HG03159 (cell line): ENCODE measurements around the gene PRSS21.

Experiments
- ATAC-seq: cut with Tn5 transposase; IDR thresholded peaks from one replicate; pipeline ENCODE4 v1.9.1; 2021; ENCODE audit warnings: mild to moderate bottlenecking, moderate library complexity; ENCODE audit not compliant: unreplicated experiment

The PRSS21 gene

DNA sequence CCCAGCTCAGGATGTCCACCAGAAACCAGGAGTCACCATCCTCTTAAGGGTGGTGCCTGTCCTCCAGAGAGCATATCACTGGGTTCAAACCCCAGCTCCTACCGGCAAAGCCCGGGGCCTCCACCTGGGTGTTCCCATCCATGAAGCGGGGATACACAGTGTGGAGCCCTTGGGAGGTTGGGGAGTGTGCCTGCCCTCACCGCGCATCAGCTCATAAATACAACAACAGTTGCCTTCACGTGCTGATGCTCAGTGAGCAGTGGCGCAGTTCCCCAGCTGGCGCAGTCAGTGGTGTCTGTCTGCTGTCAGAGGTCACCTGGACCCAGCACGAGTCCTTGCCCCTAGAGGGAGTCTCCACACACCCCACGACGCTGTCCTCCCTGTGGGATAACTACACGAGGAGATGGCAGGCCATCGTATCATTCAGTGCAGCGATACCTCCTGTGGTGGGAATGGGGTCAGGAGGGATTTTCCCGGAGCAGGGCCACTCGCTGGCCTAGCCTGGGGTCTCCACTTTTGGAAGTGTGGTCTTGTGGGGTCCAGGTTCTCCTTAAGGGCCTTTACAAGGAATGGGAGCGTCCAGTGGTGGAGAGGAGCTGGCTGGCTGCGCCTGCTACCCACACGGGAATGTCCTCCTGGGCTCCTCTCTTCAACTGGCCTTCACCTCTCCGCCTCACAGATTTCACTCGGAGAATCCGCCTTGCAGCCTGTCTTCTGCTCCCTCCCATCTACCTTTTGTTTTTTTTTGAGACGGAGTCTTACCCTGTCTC, 37.7 kb upstream of the PRSS21 start:
- no peak for ATAC-seq

DNA sequence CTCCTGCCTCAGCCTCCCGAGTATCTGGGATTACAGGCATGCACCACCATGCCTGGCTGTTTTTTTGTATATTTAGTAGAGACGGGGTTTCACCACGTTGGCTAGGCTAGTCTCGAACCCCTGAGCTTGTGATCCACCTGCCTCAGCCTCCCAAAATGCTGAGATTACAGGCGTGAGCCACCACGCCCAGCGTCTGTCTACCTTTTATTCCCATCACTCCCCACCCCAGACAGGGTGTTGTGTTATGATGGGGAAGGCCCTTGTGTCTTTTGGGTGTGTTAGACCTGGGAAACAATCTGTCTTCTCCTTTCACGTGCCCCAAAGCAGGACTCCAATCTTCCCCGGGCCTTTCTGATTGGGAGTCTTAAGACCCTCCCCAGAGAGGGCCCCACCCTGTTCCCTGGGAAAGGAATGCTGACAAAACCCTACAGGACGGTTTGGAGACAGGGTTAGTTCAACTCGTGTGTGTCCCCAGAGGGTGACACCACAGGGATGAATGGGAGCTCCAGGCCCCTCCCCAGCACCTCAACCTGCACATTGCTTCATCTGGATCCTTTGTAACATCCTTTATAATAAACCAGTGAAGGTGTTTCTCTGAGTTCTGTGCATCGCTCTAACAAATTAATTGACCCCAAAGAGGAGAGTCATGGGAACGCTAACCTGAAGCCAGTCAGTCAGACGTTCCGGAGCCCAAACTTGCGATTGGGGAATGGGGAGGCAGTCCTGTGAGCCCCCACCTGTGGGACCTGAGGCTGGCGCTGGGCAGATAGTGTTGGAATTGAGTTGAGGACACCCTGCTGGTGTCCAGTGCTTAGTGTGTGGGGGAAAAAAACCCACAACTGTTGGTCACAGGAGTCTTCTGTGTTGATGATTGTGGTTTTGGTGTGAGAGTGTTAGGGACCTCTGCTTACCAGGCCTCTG, 36.8 kb upstream of the PRSS21 start:
- no peak for ATAC-seq

DNA sequence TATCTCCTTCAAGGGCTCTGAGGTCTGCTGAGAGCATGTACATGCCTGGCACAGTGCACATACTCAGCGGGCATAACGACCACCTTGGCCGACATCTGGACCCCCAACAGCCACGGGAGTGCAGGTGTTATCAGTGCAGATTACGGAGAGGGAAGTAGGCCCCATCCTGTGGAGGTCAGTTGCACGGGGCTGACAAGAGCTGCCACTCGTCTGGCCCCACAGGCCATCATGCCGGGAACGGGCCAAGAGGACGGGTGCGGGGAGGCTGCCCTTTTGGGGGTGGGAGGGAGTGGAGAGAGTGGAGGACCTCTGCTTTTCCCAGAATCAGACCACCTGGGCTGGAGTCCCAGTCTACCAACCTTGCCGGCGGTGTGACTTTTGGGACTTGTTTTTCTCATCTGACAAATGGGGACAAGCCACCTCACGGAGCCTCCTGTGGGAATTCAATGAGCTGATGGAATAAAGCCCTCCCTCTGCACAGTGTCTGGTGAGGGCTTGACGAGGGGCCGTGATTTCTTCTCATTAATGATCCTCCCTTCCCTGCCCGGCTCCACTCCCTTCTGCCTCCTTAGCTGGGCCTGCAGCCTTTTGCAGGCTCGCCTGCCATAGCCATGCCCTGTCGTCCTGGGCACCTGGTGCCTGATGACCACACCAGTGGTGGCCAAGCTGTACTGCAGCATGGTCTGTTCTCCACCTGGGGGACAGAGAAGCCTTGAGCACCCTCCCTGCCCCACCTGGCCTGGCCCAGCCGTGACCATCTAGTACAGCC, 34.3 kb upstream of the PRSS21 start:
- ATAC-seq, result no peak

DNA sequence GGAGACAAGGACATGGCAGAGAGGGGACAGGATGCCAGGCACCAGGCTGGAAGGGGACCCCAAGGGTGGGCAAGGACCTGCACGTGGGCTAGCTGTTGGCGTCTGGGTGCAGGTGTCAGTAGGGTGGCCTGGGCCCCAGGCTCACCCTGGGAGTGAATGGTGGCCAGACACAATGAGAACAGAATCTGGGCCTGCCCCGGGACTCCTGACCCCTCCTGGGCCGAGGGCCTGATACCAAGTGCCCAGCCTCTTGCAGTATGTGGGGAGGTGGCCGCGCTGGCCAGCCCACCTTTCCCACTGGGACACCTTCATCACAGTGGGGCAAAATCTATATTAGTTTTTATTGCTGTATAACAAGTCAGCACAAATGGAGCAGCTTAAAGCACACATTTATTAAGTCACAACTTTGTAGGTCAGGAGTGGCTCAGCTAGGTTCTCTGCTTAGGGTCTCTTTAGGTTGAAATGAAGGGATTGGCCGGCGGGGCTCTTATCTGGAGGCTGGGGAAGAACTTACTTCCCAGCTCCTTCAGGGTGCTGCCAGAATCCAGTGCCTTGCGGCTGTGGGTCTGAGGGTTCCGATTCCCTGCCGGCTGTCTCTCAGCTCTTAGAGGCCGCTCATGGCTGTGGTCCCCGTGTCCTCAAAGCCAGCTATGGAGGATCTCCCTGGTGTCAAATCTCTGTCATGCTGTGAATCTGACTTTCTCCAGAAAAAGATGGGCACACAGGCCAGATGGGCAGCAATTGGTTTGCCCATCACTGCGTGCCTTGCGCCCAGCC, 33.3 kb upstream of the PRSS21 start:
- no peak for ATAC-seq

DNA sequence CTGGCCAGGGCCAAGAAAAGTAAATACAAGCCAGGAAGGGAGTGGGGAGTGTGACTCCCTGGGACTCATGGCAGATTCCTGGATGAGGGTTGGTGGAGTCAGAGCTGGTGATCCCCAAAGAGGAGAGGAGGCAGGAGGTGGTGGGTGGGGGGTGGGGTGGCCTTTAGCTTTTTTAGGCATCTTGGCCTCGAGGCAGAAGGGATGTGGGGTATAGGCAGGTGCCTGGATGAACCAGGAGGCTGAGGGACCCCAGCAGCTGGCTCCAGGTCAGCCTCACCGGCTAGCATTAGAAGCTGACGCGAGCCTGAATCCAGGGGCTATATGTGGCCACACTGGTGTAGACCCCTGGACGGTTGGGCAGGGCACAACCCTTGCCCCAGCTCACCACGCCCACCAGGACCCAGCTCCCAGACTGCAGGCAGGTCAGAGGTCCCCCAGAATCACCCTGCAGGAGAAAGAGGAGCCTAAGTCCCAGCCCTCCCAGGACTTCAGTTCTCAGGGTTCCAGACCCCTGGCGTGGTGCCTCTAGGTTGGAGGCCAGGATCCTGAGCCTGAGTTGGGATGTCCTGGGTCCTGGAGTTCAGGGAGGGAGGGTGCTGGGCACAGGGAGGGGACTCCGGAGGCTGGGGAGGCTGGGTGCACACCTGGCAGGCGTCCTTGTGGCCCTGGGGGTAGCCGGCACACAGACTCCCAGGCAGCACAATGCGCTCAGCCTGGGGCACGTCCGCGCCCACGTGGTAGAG, 32.5 kb upstream of the PRSS21 start:
- ATAC-seq, result no peak

DNA sequence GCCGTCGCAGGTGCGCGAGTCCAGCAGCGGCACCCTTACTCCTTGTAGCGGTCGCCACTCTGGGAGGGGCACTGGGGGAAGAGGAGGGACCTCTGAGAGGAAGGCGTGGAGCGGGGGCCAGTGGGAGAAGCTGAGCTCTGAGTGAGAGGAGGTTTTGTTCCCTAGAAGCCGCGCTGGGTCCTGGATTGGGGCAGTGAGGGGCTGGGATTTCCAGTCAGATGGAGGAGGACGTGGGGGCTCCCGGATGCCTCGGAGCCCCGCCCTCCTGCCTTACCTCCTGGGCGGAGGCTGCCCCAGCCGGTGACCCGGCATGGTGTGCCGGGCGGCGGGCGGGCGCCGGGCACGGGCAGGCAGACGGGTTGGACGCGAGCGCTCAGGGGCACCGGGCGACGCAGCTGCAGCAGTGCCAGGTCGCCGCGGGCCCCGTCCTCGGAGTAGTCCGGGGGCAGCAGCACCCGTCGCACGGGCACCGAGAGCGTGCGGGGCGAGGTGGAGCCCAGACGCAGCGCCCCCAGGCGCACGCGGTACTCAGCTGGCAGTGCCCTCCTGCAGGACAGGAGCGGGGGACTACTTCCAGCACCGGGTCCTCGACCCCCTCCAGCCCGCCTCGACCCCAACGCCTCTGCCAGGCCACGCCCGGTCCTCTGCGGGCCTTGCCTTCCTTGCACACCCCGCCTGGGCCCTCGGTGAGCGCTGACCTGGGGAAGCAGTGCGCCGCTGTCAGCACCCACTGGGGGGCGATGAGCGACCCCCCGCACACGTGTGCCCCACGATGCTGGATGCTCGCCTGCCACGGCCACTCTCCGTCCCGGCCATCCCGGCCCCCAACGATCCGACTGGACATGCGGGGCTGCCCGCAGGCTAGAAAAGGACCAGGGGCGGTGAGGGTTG, 31.7 kb upstream of the PRSS21 start:
- ATAC-seq, result no peak

DNA sequence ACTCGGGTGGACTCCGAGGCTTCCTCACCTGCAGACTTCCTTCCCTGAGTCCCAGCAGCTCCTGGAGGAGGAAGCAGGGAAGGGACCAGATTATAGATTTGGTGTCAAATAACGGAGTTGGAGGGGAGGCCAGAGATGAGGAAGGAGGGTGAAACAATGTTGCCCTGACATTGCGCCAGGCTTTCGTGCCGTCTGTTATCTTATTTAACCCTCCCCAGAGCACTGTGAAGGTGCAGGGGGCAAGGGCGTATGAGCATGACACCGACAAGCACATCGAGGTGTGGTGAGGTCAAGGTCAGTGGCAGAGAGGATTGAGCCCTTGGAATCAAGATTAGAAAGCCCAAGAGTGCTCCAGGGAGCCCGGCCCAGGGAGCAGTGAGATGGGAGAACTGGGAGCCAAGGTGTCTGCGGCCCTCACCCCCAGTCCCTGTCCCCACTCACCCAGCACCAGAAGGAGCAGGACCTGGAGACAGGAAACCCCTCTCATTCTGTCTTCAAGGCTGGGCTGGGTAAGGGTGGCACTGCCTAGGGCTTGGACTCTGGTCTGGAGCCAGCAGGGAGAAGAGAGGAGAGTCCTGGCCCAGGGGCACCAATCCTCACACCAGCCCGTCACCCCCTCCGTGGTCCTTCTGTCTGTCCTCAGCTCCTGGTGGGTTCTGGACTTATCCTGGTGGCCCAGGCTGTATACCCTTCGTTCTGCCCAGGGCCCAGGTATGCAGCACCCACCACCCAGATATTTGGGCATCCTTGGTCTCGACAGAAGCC, 30.8 kb upstream of the PRSS21 start:
- no peak for ATAC-seq

DNA sequence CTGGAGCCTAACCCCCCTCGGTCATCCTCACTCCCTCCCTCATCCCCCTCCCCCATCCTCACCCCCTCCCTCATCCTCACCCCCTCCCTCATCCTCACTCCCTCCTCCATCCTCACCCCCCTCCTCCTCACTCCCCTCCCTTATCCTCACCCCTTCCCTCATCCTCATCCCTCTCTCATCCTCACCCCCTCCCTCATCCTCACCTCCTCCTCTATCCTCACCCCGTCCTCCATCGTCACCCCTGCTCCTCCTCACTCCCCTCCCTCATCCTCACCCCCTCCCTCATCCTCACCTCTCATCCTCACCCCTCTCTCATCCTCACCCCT, 30.2 kb upstream of the PRSS21 start:
- no peak for ATAC-seq

DNA sequence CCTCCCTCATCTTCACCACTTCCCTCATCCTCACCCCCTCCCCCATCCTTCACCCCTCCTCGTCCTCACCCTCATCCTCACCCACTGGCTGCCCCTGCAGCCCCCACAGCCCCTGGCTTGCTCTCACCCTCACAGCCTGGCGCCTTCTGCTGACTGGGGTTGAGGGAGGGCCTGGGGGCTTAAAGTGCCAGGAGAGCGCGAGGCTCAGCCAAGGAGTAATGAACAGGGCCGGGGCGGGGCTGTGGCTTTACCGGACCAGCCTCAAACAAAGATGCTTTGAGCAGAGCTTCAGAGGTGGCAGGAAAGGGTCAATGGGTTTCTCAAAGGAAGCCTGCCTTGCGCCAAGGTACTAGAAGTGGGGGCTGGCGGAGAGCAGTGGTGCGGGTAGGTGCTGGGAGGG, 29.6 kb upstream of the PRSS21 start, which contains the start of gene PRSS33:
PRSS33 (minus strand) TSS at position 155 of the 400 bp plus-strand sequence. CDS start 1,013 bp downstream, outside the sequence.
- ATAC-seq, result no peak

DNA sequence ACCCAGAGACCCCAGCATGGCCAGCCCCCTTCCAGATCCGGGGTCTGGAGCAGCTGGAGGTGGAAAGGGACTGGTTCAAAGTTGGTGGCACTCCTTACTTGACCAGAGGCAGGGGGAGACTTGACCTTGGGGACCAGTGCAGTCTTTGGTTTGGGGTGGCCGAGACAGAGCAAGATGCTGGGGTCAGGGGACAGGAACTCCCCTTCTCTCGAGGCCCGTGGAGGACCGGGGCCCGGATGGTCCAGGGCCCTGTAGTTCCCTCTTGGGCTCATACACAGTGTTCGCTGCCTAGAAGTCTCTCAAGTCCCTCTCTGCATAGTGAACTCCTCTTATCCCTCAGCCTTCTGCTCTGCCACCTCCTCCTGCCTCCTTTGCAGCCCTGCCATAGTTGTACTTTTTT, 29.1 kb upstream of the PRSS21 start:
- no peak for ATAC-seq

DNA sequence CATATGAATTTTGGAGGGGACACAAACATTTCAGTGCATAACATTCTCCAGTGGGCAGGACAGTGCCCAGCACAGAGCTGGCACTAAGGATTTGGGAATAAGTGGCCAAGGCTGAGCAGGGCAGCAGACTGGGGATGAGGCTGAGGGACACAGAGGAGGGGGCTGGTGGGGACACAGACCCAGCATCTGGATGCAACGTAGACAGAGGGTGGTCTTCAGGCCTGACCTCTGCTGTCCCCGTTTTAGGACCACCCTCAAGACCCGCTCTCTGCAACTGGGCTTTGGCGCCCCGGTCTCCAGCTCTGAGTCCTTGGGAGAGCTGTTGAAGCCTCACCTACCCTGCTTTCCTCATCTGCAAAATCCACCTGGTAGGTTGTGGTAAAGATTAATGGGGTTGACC, 26.4 kb upstream of the PRSS21 start:
- ATAC-seq, result no peak

DNA sequence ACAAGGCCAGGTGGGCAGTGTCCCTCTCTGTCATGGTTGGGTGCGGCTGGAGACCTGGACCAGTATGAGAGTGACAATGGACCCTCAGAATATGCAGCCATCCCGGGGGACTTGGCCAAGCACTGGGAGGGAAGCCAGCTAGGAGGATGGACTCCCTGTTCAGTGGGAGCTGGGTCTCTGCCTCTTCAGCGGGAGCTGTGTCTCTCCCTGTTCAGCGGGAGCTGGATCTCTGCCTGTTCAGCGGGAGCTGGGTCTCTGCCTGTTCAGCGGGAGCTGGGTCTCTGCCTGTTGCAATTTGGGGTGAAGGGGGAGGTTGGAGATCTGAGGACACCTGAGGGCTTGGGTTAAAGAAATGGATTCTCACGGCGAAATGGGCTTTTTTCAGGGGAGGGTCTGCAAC, 25.9 kb upstream of the PRSS21 start:
- no peak for ATAC-seq

DNA sequence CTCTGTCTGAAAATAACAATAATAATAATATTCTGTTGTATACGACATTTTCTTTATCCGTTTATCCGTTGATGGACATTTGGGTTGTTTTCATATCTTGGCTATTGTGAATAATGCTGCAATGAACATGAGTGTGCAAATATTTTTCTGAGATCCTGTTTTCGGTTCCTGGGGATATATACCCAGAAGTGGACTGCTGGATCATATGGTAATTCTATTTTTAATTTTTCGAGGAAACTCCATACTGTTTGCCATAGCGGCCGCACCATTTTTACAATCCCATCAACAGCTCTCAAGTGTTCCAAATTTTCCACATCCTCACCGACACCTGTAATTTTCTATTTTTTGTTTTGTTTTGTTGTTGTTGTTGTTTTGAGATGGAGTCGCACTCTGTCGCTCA, 24.1 kb upstream of the PRSS21 start:
- ATAC-seq, result no peak

DNA sequence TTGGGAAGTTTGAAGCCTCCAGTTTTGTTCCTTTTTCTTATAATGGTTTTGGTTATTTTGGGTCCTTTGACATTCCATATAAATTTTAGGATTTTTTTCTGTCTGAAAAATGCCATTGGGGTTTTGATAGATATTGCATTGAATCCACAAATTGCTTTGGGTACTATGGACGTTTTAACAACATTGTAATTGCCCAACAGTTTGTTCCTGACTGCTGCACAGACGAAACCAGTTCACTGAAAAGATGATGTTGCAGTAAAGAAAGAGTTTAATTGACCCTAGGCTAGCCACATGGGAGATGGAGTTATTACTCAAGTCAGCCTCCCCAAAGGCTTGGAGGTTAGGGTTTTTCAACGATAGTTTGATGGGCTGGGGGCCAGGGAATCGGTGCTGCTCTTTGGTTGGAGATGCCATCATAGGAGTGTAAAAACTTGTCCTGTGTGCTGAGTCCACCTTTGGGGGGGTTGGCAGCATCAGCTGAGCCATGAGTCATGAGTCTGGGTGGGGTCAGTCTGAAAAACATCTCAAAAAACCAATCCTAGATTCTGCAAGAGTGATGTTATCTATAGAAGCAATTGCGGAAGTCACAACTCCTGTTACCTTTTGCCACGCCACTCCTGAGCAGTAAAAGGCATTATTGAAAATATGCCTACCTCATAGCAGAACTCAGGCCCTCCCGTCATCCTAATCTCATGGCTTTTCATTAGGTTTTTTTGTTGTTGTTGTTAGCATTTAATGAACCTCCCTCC, 21.5 kb upstream of the PRSS21 start:
- ATAC-seq, result no peak

DNA sequence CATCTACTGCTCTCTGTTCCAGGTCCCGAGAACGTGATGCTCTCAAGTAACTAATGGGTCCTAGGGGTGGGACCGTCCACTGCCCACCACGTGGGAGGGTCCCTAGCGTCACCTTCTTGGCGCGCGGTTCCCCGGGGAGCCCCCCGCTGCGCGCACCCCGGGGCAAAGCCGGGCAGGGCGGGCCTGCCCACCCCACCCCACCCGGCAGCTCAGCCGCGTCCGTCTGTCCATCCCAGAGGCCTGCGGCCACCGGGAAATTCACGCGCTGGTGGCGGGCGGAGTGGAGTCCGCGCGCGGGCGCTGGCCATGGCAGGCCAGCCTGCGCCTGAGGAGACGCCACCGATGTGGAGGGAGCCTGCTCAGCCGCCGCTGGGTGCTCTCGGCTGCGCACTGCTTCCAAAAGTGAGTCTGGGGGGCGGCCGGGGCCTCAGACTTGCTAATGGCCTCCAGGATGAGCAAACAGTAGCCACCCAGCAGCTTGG, 18.3 kb upstream of the PRSS21 start:
- ATAC-seq, result no peak

DNA sequence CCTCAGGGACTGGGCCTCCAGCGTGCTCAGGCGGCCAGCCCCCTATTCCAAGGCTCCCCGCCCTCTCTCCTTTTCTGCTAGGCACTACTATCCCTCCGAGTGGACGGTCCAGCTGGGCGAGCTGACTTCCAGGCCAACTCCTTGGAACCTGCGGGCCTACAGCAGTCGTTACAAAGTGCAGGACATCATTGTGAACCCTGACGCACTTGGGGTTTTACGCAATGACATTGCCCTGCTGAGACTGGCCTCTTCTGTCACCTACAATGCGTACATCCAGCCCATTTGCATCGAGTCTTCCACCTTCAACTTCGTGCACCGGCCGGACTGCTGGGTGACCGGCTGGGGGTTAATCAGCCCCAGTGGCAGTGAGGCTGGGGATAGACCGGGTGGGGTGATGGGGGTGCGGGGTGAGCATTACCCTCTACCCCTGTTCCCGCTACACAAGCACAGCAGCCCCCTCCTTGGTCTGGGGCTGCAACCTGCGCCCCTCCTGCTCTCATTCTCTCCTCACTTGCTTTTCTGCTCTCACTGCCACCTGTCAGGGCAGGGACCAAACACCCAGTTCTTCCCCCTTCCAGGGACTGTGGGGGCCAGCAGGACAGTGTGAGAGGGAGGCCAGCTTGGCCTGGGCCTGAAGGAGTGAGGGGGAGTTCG, 17.7 kb upstream of the PRSS21 start:
- no peak for ATAC-seq

DNA sequence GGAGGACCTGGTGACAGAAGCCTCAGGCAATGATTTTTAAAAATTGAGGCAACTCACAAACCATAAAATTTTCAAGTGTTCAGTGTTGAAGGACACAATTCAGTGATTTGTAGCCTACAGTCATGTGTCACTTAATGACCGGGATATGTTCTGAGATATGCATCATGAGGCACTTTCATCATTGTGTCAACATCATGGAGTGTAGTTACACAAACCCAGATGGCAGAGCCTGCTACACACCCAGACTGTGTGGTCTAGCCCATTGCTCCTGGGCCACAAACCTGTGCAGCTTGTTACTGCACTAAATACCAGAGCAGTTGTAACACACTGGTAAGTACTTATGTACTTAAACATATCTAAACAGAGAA, 17.2 kb upstream of the PRSS21 start:
- ATAC-seq, result no peak
